ENCODE data around the gene RAB8B. TPM values are rescaled to one million over a fixed set of nuclear protein-coding genes. Genes with fewer than 3 reads are reported as not detected.

Gene RAB8B
- total RNA-seq, 2 donors from 2014 or later, result 21.9 to 28.8 TPM

DNA sequence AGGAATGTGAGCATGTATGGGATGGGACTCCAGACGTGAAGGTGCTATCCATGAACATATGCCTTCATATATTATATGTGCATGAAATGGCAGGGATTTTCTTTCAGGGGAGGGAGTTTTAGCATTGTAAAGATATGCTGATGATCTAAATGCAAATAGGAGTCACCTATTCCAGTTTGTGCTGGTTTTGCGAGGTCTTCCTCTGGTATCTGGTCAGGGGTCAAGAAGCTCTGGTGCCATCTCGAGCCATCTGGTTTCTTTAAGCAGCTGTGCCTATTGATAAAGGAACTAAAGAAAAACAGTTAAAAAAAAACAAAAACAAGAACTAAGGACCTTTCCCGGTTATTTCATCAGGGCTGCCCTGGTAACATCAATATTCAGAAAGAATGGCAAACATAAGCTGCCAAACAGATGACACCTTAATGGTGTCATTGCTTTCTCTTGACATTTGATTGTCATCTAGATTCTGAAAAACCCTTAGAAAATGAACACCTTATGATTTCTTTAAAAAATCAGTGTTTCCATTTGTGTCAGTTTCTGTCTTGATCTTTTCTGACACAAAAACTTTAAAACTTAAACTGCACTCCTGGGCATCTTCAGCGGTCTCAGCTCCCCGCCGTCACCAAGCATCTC is 110.7 kb downstream of the RAB8B start:
- TF ChIP-seq, protein P1, sequence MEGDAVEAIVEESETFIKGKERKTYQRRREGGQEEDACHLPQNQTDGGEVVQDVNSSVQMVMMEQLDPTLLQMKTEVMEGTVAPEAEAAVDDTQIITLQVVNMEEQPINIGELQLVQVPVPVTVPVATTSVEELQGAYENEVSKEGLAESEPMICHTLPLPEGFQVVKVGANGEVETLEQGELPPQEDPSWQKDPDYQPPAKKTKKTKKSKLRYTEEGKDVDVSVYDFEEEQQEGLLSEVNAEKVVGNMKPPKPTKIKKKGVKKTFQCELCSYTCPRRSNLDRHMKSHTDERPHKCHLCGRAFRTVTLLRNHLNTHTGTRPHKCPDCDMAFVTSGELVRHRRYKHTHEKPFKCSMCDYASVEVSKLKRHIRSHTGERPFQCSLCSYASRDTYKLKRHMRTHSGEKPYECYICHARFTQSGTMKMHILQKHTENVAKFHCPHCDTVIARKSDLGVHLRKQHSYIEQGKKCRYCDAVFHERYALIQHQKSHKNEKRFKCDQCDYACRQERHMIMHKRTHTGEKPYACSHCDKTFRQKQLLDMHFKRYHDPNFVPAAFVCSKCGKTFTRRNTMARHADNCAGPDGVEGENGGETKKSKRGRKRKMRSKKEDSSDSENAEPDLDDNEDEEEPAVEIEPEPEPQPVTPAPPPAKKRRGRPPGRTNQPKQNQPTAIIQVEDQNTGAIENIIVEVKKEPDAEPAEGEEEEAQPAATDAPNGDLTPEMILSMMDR (conservative IDR thresholded peaks at IDR 0.05), result no peak
- no peaks in the 10 kb centered on the region for H3K27me3 Mint-ChIP-seq (ENCODE audit: insufficient read depth)
- Histone ChIP-seq H3K27me3 (ENCODE audit: control insufficient read depth, insufficient read depth, low read length, poor library complexity, severe bottlenecking) (no peaks in the 10 kb centered on the region), H3K4me3 (ENCODE audit: low read length) (no peak overlapping the region), H3K36me3 (ENCODE audit: control insufficient read depth, insufficient read depth, low read length) (no peaks in the 10 kb centered on the region), H3K9me3 (ENCODE audit: control insufficient read depth, low read length) (no peaks in the 10 kb centered on the region), H3K9ac (ENCODE audit: extremely low read depth, low read length, poor library complexity, severe bottlenecking) (no peak overlapping the region), H3K27ac (ENCODE audit: low read depth, low read length) (no peak overlapping the region), H3K4me1 (ENCODE audit: control insufficient read depth, insufficient read depth, low read length) (no peaks in the 10 kb centered on the region)
- no peak overlapping the region for H3K27ac Mint-ChIP-seq
- DNase-seq, result no peak
- no peak overlapping the region for H3K4me3 Mint-ChIP-seq
- H3K36me3 Mint-ChIP-seq (ENCODE audit: low read depth), result peaks cover 25% of the 10 kb centered on the region
- WGBS, 2 experiments (ENCODE audit: insufficient coverage in 1 of 2, insufficient read length in 1 of 2), result 95 to 96% methylated on average over 6 to 7 of the region's 7 CpGs
- peaks cover 2% of the 10 kb centered on the region for H3K4me1 Mint-ChIP-seq
- no peaks in the 10 kb centered on the region for H3K9me3 Mint-ChIP-seq

DNA sequence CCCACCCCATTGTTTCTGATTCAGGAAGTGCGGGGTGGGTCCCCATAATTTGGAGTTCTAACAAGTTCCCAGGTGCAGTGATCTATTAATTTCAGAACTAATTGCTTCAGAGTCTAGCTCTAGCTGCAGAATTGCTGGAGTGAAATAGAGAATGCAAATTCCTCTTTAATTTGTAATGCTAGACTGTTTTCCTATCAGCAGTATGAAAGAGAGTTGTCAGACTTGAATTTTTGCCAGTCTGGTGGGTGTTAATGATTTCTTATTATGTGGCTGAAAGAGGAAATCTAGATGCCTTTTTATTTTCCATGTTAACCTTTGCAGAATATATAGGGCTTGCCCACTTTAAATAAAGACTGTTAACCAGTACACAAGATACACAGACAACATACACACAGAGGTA is 111.7 kb downstream of the RAB8B start:
- Histone ChIP-seq H3K9ac (ENCODE audit: extremely low read depth, low read length, poor library complexity, severe bottlenecking) (no peak overlapping the region), H3K9me3 (ENCODE audit: control insufficient read depth, low read length) (no peaks in the 10 kb centered on the region), H3K4me3 (ENCODE audit: low read length) (no peak overlapping the region), H3K27ac (ENCODE audit: low read depth, low read length) (no peak overlapping the region), H3K27me3 (ENCODE audit: control insufficient read depth, insufficient read depth, low read length, poor library complexity, severe bottlenecking) (no peaks in the 10 kb centered on the region), H3K36me3 (ENCODE audit: control insufficient read depth, insufficient read depth, low read length) (no peaks in the 10 kb centered on the region), H3K4me1 (ENCODE audit: control insufficient read depth, insufficient read depth, low read length) (peaks cover 4% of the 10 kb centered on the region)
- 91 to 100% methylated on average over 1 of the region's 1 CpG for WGBS, 2 experiments (ENCODE audit: insufficient coverage in 1 of 2, insufficient read length in 1 of 2)
- TF ChIP-seq, protein P1 (conservative IDR thresholded peaks at IDR 0.05), result no peak
- no peak for DNase-seq
- Mint-ChIP-seq H3K4me3 (no peak overlapping the region), H3K27ac (no peak overlapping the region), H3K36me3 (ENCODE audit: low read depth) (peaks cover 29% of the 10 kb centered on the region), H3K27me3 (ENCODE audit: insufficient read depth) (no peaks in the 10 kb centered on the region), H3K4me1 (peaks cover 2% of the 10 kb centered on the region), H3K9me3 (no peaks in the 10 kb centered on the region)

DNA sequence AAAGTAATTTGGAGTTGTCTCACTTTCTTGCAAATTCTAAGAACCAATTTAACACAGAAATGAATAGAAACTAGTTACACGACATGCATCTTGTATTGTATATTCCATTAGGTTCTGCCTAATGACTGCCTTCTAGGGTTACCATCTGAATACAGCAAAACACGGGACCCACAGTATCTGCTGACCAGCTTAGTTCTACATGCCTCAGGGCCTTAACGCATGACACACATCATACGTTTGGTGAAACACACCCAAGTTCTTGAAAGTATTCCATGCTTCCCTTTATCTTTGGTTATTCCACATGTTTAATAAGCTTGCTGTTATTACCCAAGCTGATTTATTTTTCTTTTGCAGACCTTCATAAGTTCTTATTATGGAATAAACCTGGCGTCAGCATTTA is 115.9 kb downstream of the RAB8B start:
- H3K4me3 ChIP-seq (ENCODE audit: low read length), result no peak overlapping the region
- 91 to 95% methylated on average over 5 of the region's 5 CpGs for WGBS, 2 experiments (ENCODE audit: insufficient coverage in 1 of 2, insufficient read length in 1 of 2)
- no peaks in the 10 kb centered on the region for H3K9me3 ChIP-seq (ENCODE audit: control insufficient read depth, low read length)
- H3K4me3 Mint-ChIP-seq, result no peak overlapping the region
- H3K36me3 ChIP-seq (ENCODE audit: control insufficient read depth, insufficient read depth, low read length), result no peaks in the 10 kb centered on the region
- peaks cover 11% of the 10 kb centered on the region for H3K36me3 Mint-ChIP-seq (ENCODE audit: low read depth)
- H3K27me3 Mint-ChIP-seq (ENCODE audit: insufficient read depth), result no peaks in the 10 kb centered on the region
- H3K27ac ChIP-seq (ENCODE audit: low read depth, low read length), result no peak overlapping the region
- H3K27ac Mint-ChIP-seq, result no peak overlapping the region
- no peak for DNase-seq
- no peak overlapping the region for H3K9ac ChIP-seq (ENCODE audit: extremely low read depth, low read length, poor library complexity, severe bottlenecking)
- peaks cover 14% of the 10 kb centered on the region for H3K4me1 ChIP-seq (ENCODE audit: control insufficient read depth, insufficient read depth, low read length)
- H3K27me3 ChIP-seq (ENCODE audit: control insufficient read depth, insufficient read depth, low read length, poor library complexity, severe bottlenecking), result no peaks in the 10 kb centered on the region
- TF ChIP-seq, protein P1 (conservative IDR thresholded peaks at IDR 0.05), result no peak
- no peaks in the 10 kb centered on the region for H3K9me3 Mint-ChIP-seq
- H3K4me1 Mint-ChIP-seq, result peaks cover 4% of the 10 kb centered on the region
